Neural cell (in vitro differentiated cells): ENCODE data around the gene FHIT.

ENCODE experiments used
- CTCF ChIP-seq: fragments of 450-650 bp; IDR thresholded peaks from 2 replicates; pipeline ENCODE4 v1.5.1; 2014; ENCODE audit warnings: antibody characterized with exemption, mild to moderate bottlenecking, moderate library complexity; ENCODE audit not compliant: poor library complexity, severe bottlenecking
- EZH2 ChIP-seq: fragments of 200-600, 300-800 bp; shearing (Covaris generic), sonication (generic); IDR thresholded peaks from 2 replicates; pipeline ENCODE4 v1.6.1; 2014; ENCODE audit warnings: antibody characterized with exemption, low read length, borderline replicate concordance, mild to moderate bottlenecking; ENCODE audit not compliant: insufficient read depth, poor library complexity, severe bottlenecking
- POLR2AphosphoS5 ChIP-seq: IDR thresholded peaks from 2 replicates; pipeline ENCODE4 v1.6.1; 2012
- TAF1 ChIP-seq: IDR thresholded peaks from 2 replicates; pipeline ENCODE4 v1.6.1; 2012; ENCODE audit warnings: low read depth

GRCh38 chr3:60414011-60414410 lies 837.2 kb downstream of the FHIT start:
- no peak for TF ChIP-seq CTCF
- no peak for TF ChIP-seq POLR2AphosphoS5
- TF ChIP-seq TAF1, result no peak
- no peak for TF ChIP-seq EZH2
